GM21576 (cell line): ENCODE results near the gene AQP7.
"Not testable (repeated sequence)": the region's sequence is repeated elsewhere in the genome, so short reads cannot be mapped to it uniquely, and the experiment has no call there.

Experiments
- ATAC-seq: cut with Tn5 transposase; IDR thresholded peaks from one replicate; pipeline ENCODE4 v1.9.1; 2021; ENCODE audit warnings: mild to moderate bottlenecking, moderate library complexity; ENCODE audit not compliant: unreplicated experiment

AQP7 gene

DNA sequence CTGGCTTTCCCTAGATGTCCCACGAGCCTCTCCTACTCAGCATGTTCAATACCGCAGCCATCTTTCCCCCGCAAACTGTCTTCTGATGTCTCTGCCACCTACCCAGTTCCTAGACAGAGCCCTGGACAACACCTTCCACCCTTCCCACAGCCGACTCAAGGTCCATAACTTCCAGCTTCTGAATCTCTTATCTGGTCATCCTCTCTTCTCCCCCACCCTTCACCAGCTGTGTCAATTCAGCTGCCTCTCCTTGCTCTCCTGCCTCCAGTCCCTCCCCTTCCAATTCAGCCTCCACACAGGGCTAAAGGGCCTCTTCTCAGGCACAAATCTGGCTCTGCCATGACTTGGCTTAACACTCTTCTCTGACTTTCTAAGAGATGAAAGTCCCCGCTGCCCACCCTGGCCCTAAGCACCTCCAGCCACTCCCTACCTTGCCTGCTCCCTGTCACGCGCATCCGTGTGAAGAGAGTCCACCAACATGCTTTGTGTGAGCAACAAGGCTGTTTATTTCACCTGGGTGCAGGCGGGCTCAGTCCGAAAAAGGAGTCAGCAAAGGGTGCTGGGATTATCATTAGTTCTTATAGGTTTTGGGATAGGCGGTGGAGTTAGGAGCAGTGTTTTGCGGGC is 25.2 kb downstream of the AQP7 start:
- ATAC-seq: no peak

GRCh38 chr9:33375841-33376321 is 26.5 kb downstream of the AQP7 start:
- no peak for ATAC-seq

- ATAC-seq: no peak
Measured at GRCh38 chr9:33375238-33375840, 27.0 kb downstream of the AQP7 start.

DNA sequence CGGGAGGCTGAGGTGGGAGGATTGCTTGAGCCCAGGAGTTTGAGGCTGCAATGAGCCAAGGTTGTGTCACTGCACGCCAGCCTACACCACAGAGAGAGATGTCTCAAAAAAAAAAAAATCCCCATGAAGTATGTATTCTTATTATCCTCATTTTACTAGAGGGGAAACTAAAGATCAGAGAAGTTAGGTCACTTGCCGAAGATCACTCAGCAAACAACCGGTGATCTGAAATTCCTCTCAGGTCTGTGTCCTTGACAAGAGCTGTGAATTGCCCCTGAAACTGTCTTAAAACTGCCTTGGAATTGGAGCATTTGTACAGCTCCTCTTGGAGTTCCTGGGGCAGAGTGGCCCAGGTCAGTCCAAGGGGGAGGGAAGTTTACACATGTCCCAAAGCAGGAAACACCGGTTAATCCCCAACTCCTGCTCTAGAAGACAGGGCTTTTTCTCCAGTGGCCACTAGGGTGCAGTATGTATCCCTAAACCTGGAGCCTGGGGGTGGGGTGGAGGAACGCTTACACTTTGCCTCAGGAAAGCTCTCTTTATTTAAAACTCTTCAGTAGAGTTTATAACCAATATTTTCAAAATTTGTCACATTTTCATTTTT is 27.6 kb downstream of the AQP7 start:
- ATAC-seq: peak; percentile 70

DNA sequence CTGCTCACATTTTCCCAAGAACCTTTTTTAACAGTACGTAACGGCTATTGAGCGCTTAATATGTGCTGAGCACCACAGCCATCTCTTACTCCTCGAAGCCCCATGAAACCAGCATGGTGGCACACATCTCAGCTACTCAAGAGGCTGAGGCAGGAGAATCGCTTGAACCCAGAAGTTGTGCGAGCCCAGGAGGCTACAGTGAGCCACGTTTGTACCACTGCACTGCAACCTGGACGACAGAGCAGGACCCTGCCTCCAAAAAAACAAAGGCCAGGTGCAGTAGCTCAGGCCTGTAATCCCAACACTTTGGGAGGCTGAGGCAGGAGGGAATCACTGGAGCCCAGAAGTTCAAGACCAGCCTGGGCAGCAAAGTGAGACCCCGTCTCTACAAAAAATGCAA is 28.2 kb downstream of the AQP7 start:
- no peak for ATAC-seq

DNA sequence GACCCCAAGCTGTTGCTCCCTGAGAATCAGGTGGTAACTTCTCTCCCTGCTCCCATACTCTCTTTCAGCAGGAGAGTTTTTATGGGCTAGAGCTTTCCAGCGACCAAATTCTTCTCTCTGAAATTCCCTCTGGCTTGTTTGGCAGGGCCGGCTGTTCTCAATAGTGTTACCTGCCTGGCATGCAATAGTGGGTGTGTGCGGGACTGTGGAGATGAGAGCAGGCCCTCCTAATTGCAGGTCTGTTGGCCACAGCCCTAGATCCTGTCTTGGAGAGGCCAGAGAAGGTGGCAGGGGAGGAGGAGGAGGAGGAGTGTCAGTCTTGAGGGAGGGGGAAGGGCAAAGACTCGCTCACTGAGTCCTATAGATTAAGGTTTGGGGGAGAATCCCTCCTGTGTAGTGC is 29.5 kb downstream of the AQP7 start:
- no peak for ATAC-seq

DNA sequence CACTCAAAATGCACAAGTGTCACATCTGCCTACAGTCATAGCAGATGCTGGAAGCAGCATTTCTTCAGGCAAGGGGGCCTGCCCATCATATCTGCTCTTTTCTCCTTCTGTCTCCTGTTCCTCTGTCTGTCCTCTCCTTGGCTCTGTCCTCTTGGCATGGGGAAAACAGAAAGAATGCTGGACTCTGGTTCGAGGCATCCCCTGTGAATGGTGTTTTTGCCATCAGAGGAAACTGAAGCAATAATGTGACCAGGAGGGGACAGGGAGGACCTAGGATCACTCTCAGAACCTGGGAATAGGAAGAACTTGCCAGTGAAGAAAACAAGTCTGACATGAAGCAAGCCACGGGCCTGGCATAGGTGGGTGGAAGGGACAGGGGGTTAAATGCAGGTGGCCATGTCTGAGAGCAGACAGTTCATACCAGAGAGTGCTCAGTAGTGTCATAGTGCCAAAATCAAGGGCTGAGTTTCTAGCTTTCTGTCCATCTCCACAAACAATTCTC is 35.3 kb downstream of the AQP7 start:
- no peak for ATAC-seq

DNA sequence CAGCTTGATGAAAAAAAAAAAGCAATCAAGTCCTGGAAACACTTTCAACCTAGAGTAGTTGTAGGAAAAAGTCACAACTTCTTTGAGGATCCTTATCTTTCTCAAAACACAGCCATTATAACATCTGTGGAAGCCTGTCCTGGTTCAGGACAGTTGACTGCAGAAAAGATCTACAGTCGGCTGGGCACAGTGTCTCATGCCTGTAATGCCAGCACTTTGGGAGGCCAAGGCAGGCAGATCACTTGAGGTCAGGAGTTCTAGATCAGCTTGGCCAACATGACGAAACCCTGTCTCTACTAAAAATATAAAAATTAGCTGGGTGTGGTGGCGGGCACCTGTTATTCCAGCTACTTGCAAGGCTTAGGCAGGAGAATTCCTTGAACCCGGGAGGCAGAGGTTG is 37.6 kb downstream of the AQP7 start:
- ATAC-seq: not testable (repeated sequence)

- no peak for ATAC-seq
Measured at GRCh38 chr9:33364127-33364526, 38.2 kb downstream of the AQP7 start.

DNA sequence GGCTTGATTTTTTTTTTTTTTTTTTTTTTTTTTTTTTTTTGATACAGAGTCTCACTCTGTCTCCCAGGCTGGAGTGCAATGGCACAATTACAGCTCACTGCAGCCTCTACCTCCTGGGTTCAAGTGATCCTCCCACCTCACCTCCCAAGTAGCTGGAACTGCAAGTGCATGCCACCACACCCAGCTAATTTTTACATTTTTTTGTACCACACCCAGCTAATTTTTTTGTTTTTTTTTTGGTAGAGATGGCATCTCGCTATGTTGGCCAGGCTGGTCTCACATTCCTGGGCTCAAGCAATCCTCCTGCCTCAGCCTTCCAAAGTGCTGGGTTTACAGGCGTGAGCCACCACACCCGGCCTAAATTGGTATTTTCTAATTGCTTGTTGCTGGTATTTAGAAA is 43.7 kb downstream of the AQP7 start:
- not testable (repeated sequence) for ATAC-seq

- ATAC-seq: no peak
Measured at GRCh38 chr9:33355933-33356332, 46.4 kb downstream of the AQP7 start.

GRCh38 chr9:33354651-33355211 is 47.6 kb downstream of the AQP7 start:
- no peak for ATAC-seq

- ATAC-seq: no peak
Measured at GRCh38 chr9:33351547-33351946, 50.8 kb downstream of the AQP7 start.

DNA sequence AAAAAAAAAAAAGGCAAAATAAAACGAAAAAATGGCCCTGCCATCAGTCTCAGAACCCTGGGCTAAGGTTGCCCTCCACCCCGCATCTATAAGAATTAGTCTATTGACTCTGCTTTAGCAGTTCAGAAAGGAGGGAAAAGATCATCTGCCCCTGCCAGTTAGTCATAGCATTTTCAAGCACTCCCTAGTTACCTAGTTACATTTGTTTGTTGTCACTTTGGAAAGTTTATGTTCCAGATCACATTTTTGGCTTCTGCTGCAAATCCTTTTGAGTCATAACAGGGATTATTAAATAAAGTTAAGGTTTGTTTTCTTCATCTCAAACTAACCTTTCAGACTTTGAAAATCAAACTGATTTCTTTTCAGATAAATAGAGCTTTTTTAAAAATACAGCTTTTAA is 52.1 kb downstream of the AQP7 start:
- no peak for ATAC-seq

DNA sequence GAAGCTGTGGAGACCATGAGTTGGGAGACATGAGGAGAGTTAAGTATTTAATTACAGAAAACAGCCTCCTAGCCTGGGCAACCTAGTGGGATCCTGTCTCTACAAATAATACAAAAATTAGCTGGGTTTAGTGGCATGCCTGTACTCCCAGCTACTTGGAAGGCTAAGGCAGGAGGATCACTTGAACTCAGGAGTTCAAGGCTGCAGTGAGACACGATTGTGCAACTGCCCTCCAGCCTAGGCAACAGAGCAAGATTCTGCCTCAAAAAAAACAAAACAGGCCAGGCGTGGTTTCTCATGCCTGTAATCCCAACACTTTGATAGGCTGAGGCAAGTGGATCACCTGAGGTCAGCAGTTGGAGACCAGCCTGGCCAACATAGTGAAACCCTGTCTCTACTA is 52.6 kb downstream of the AQP7 start:
- no peak for ATAC-seq

GRCh38 chr9:33348998-33349397 is 53.4 kb downstream of the AQP7 start:
- ATAC-seq: no peak

DNA sequence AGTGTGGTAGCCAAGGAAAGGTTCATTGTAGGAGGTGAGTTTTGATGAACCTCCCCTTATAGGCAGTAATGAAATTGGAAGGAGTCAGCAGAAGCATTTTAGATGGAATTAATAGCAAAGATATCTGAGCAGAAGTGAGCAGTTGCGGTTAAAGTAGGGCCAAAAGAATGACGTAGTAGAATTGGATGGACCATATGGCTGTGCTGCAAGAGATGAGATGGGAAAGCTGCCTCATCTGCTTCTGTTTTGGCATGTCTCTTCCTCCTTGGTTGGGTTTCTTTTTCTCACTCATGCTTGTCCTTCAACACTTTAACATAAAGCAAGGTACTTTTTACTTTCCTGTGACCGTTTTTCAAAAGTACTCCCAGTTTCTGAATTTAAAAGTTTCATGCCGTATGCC is 55.8 kb downstream of the AQP7 start:
- ATAC-seq: no peak

GRCh38 chr9:33344145-33344544 is 58.2 kb downstream of the AQP7 start:
- no peak for ATAC-seq

GRCh38 chr9:33341182-33341581 is 61.2 kb downstream of the AQP7 start:
- ATAC-seq: no peak

DNA sequence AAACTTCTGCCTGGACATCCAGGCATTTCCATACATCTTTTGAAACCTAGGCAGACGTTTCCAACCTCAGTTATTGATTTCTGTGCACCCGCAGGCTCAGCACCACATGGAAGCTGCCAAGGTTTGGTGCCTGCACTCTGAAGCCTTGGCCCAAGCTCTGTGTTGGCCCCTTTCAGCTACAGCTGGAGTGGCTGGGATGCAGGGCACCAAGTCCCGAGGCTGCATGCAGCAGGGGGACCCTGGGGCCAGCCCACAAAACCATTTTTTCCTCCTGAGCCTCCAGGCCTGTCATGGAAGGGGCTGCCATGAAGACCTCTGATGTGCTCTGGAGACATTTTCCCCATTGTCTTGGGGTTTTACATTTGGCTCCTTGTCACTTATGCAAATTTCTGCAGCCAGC is 62.2 kb downstream of the AQP7 start:
- ATAC-seq: no peak
